Stimulated activated CD8-positive, alpha-beta memory T cell treated with anti-CD3 and anti-CD28 coated beads, Interleukin-15, amount 100 ng/mL, for 48 hours (primary cell): Measurements from ENCODE around the gene GRID2.

ENCODE experiments used
- DNase-seq, 2 donors: peaks; one replicate each; pipeline ENCODE4 v3.0.0-alpha.2; 2020; ENCODE audit warnings: low read depth in 2 of 2

Gene GRID2

GRCh38 chr4:93080316-93080715 lies 776.5 kb downstream of the GRID2 start:
- no peak for DNase-seq

- no peak for DNase-seq
Observed at GRCh38 chr4:93084599-93085305, 781.0 kb downstream of the GRID2 start.

GRCh38 chr4:93086356-93086755 lies 782.6 kb downstream of the GRID2 start:
- no peak for DNase-seq

GRCh38 chr4:93092765-93093164 lies 789.0 kb downstream of the GRID2 start:
- no peak for DNase-seq

GRCh38 chr4:93103042-93103441 lies 799.3 kb downstream of the GRID2 start:
- DNase-seq: no peak

GRCh38 chr4:93116624-93117023 lies 812.9 kb downstream of the GRID2 start:
- no peak for DNase-seq

GRCh38 chr4:93127489-93127888 lies 823.7 kb downstream of the GRID2 start:
- DNase-seq: no peak

GRCh38 chr4:93132631-93133030 lies 828.9 kb downstream of the GRID2 start:
- DNase-seq: no peak

- no peak for DNase-seq
Observed at GRCh38 chr4:93139118-93139517, 835.4 kb downstream of the GRID2 start.

- no peak for DNase-seq
Observed at GRCh38 chr4:93143902-93144301, 840.1 kb downstream of the GRID2 start.

- DNase-seq: no peak
Observed at GRCh38 chr4:93144644-93145043, 840.9 kb downstream of the GRID2 start.

GRCh38 chr4:93147524-93148212 lies 843.9 kb downstream of the GRID2 start:
- no peak for DNase-seq

- no peak for DNase-seq
Observed at GRCh38 chr4:93152491-93152890, 848.7 kb downstream of the GRID2 start.

- no peak for DNase-seq
Observed at GRCh38 chr4:93157986-93158385, 854.2 kb downstream of the GRID2 start.

GRCh38 chr4:93168053-93168452 lies 864.3 kb downstream of the GRID2 start:
- DNase-seq: no peak

GRCh38 chr4:93169966-93170365 lies 866.2 kb downstream of the GRID2 start:
- no peak for DNase-seq

GRCh38 chr4:93174598-93174997 lies 870.8 kb downstream of the GRID2 start:
- no peak for DNase-seq

GRCh38 chr4:93178279-93178678 lies 874.5 kb downstream of the GRID2 start:
- DNase-seq: no peak

- DNase-seq: no peak
Observed at GRCh38 chr4:93179044-93179443, 875.3 kb downstream of the GRID2 start.

GRCh38 chr4:93182722-93183121 lies 879.0 kb downstream of the GRID2 start:
- DNase-seq: no peak

GRCh38 chr4:93183576-93183975 lies 879.8 kb downstream of the GRID2 start:
- DNase-seq: no peak

GRCh38 chr4:93184053-93184452 lies 880.3 kb downstream of the GRID2 start:
- DNase-seq: no peak

- DNase-seq: no peak
Observed at GRCh38 chr4:93186846-93187245, 883.1 kb downstream of the GRID2 start.

- no peak for DNase-seq
Observed at GRCh38 chr4:93187466-93187865, 883.7 kb downstream of the GRID2 start.
